Left renal pelvis (tissue), 4 donors: ENCODE measurements around the gene ACAD11. TPM values are rescaled to one million over a fixed set of nuclear protein-coding genes. Genes with fewer than 3 reads are reported as not detected.

Experiments used
- DNase-seq, 4 donors: peaks; one replicate each; pipeline ENCODE4 v3.0.0-alpha.2; 2013; ENCODE audit warnings: low read depth in 4 of 4, low spot score in 3 of 4
- polyA plus RNA-seq, 4 donors: library from polyadenylated mRNA; unstranded; fragments of 120-200 nt; gene quantifications; one replicate each; pipeline ENCODE4 v1.2.1, GENCODE V29; 2013; ENCODE audit not compliant: insufficient read length in 4 of 4

The ACAD11 gene
- polyA plus RNA-seq, 4 donors = 22.3 to 45.7 (median 31.9) TPM

- DNase-seq = no peak
Observed at GRCh38 chr3:132521901-132522300, 137.7 kb downstream of the ACAD11 start.

DNA sequence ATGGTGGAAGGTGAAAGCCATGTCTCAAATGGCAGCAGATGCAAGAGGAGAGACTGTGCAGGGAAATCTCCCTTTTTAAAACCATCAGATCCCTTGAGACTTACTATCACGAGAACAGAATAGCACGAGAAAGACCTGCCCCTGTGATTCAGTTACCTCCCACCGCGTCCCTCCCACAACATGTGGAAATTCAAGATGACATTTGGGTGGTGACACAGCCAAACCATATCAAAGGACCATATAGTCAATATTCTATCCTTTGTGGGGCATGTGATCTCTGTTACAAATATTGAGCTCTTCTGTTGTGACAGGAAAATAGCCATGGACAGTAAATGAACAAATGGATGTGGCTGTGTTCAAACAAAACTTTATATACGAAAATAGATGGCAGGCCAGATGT is 139.7 kb downstream of the ACAD11 start:
- DNase-seq = no peak

DNA sequence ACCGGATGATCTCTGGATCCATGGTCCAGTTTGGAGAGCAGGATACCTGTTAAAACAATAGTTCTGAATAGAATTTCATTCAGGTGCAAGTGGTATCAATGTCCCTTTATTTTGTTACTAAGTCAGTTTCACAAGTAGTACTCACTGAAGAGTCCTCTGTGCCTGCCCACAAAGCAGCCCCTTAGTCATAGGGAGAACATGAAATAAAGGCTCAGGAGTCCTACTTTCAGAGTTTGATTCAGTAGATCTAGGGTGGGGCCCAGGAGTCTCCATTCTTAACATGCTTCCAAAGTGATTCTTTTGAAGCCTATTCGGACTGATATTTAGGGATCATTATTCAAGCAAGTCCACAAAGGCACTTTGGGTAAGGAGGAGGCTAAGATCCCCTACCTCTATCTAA is 142.3 kb downstream of the ACAD11 start:
- DNase-seq = no peak

GRCh38 chr3:132513057-132513456 is 146.6 kb downstream of the ACAD11 start:
- DNase-seq = no peak

- DNase-seq = no peak
Observed at GRCh38 chr3:132509506-132509905, 150.1 kb downstream of the ACAD11 start.

- no peak for DNase-seq
Observed at GRCh38 chr3:132509096-132509495, 150.5 kb downstream of the ACAD11 start.

Other genes starting within 250 kb of the ACAD11 start
- 10 to 100 TPM; 43.8 to 54.1 (median 48.7) TPM for gene DNAJC13, start 242.3 kb downstream of the ACAD11 start, polyA plus RNA-seq
- gene ACKR4, start 62.5 kb downstream of the ACAD11 start, polyA plus RNA-seq = 1 to 10 TPM; 1.6 to 6.6 (median 2.2) TPM
- gene UBA5, start 520 bp upstream of the ACAD11 start, polyA plus RNA-seq = 10 to 100 TPM; 48.7 to 71.1 (median 68.2) TPM
- gene NPHP3, start 62.6 kb upstream of the ACAD11 start, polyA plus RNA-seq = 10 to 100 TPM; 38.5 to 60.8 (median 49.5) TPM